GM23338 (cell line): ENCODE data around the gene NIPBL.

Experiments used
- CREB1 ChIP-seq: fragments of 250-450 bp; sonication (Bioruptor Pico); IDR thresholded peaks from 2 replicates; pipeline ENCODE4 v1.5.0; 2020; ENCODE audit warnings: low read depth, mild to moderate bottlenecking, moderate library complexity
- CTCF ChIP-seq, 2 experiments: fragments of 200-600 bp in 1 of 2; sonication (generic) in 1 of 2; conservative IDR thresholded peaks; 2 replicates each; pipeline versions ENCODE4 v1.5.1 to v1.6.1; 2016 to 2017; ENCODE audit warnings: antibody characterized with exemption in 2 of 2, low read depth in 2 of 2, mild to moderate bottlenecking in 2 of 2, moderate library complexity in 1 of 2
- ETS1 ChIP-seq: IDR thresholded peaks from 2 replicates; pipeline ENCODE4 v1.6.1; 2016; ENCODE audit warnings: antibody characterized with exemption
- EZH2 ChIP-seq: fragments of 200-600 bp; sonication (generic); IDR thresholded peaks from one replicate; pipeline ENCODE4 v1.8.0; 2017; ENCODE audit warnings: antibody characterized with exemption, mild to moderate bottlenecking, low read depth; ENCODE audit not compliant: unreplicated experiment
- EZH2phosphoT487 ChIP-seq: fragments of 200-600 bp; sonication (generic); IDR thresholded peaks from one replicate; pipeline ENCODE4 v1.8.1; 2018; ENCODE audit warnings: antibody characterized with exemption; ENCODE audit not compliant: unreplicated experiment
- JUNB ChIP-seq: IDR thresholded peaks from one replicate; pipeline ENCODE4 v1.6.1; 2016; ENCODE audit warnings: antibody characterized with exemption; ENCODE audit not compliant: unreplicated experiment
- POLR2AphosphoS5 ChIP-seq: IDR thresholded peaks from 2 replicates; pipeline ENCODE4 v1.6.1; 2016; ENCODE audit warnings: antibody characterized with exemption, low read depth
- REST ChIP-seq: IDR thresholded peaks from one replicate; pipeline ENCODE4 v1.6.1; 2018; ENCODE audit warnings: antibody characterized with exemption; ENCODE audit not compliant: unreplicated experiment
- STAT1 ChIP-seq: IDR thresholded peaks from one replicate; pipeline ENCODE4 v1.6.1; 2016; ENCODE audit warnings: antibody characterized with exemption; ENCODE audit not compliant: unreplicated experiment
- ZNF114 ChIP-seq: fragments of 250-450 bp; sonication (Bioruptor Pico); IDR thresholded peaks from 2 replicates; pipeline ENCODE4 v1.5.0; 2020; ENCODE audit warnings: mild to moderate bottlenecking, moderate library complexity
- ZNF462 ChIP-seq: fragments of 250-450 bp; sonication (Bioruptor Pico); IDR thresholded peaks from 2 replicates; pipeline ENCODE4 v1.5.0; 2020; ENCODE audit warnings: mild to moderate bottlenecking, moderate library complexity

GRCh38 chr5:36919238-36919637 lies 42.7 kb downstream of the NIPBL start:
- TF ChIP-seq CTCF (conservative IDR thresholded peaks at IDR 0.05; ENCODE audit: low read depth in 2 of 2) (no peak), POLR2AphosphoS5 (no peak), REST (no peak), CREB1 (CRISPR knock-in tag) (no peak), EZH2phosphoT487 (no peak), EZH2 (no peak), ZNF114 (CRISPR knock-in tag) (no peak), ZNF462 (CRISPR knock-in tag) (no peak), JUNB (no peak), STAT1 (no peak), ETS1 (no peak)
